ENCODE results near the gene TECTA. TPM values are rescaled to one million over a fixed set of nuclear protein-coding genes. Genes with fewer than 3 reads are reported as not detected.

TECTA gene, protein sequence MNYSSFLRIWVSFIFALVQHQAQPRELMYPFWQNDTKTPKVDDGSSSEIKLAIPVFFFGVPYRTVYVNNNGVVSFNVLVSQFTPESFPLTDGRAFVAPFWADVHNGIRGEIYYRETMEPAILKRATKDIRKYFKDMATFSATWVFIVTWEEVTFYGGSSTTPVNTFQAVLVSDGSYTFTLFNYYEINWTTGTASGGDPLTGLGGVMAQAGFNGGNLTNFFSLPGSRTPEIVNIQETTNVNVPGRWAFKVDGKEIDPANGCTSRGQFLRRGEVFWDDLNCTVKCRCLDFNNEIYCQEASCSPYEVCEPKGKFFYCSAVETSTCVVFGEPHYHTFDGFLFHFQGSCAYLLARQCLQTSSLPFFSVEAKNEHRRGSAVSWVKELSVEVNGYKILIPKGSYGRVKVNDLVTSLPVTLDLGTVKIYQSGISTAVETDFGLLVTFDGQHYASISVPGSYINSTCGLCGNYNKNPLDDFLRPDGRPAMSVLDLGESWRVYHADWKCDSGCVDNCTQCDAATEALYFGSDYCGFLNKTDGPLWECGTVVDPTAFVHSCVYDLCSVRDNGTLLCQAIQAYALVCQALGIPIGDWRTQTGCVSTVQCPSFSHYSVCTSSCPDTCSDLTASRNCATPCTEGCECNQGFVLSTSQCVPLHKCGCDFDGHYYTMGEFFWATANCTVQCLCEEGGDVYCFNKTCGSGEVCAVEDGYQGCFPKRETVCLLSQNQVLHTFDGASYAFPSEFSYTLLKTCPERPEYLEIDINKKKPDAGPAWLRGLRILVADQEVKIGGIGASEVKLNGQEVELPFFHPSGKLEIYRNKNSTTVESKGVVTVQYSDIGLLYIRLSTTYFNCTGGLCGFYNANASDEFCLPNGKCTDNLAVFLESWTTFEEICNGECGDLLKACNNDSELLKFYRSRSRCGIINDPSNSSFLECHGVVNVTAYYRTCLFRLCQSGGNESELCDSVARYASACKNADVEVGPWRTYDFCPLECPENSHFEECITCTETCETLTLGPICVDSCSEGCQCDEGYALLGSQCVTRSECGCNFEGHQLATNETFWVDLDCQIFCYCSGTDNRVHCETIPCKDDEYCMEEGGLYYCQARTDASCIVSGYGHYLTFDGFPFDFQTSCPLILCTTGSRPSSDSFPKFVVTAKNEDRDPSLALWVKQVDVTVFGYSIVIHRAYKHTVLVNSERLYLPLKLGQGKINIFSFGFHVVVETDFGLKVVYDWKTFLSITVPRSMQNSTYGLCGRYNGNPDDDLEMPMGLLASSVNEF (N-terminal part only)
- total RNA-seq (2022; extraction: Qiagen RNA extraction), result 0.04 to 0.12 TPM (median 0.07 TPM) in 5 replicates

GRCh38 chr11:121100943-121101342 lies at the start of gene TECTA:
Gene TECTA (plus strand): TSS chr11:121101243. CDS start chr11:121102666, 1,423 bp downstream.

Other genes with a start within 250 kb of the TECTA start
- gene TBCEL, start 77.1 kb upstream of the TECTA start, total RNA-seq (2022; extraction: Qiagen RNA extraction), result 5.1 to 7.6 TPM (median 6.0 TPM) in 5 replicates
- gene SC5D, start 191.5 kb downstream of the TECTA start, total RNA-seq (2022; extraction: Qiagen RNA extraction), result 9.8 to 11.8 TPM (median 10.0 TPM) in 5 replicates

Data from A549 treated with dexamethasone at 1 μM for 4 hours (cell line).